Measurements from ENCODE around the gene GYPA. TPM values are rescaled to one million over a fixed set of nuclear protein-coding genes. Genes with fewer than 3 reads are reported as not detected.

The GYPA gene
- total and polyA plus RNA-seq, 10 of the 15 experiments (the other 5 are each of a cell fraction or from before 2014, with no cell fraction given), result not detected

- TF ChIP-seq STAT3 (IDR thresholded peaks at IDR 0.05; ENCODE audit: low read depth, low read length) (no peak), JUNB (IDR thresholded peaks at IDR 0.05) (peak; percentile 86), RUNX3 (IDR thresholded peaks at IDR 0.05; ENCODE audit: low read length) (no peak), ZBTB40 (IDR thresholded peaks at IDR 0.05; ENCODE audit: borderline replicate concordance) (no peak), MEF2A (IDR thresholded peaks at IDR 0.05; ENCODE audit: insufficient read depth, low read depth, low read length) (no peak), BCLAF1 (IDR thresholded peaks at IDR 0.05) (no peak), RELB (IDR thresholded peaks at IDR 0.05; ENCODE audit: low read depth) (no peak), KAT2A (conservative IDR thresholded peaks at IDR 0.05; ENCODE audit: control insufficient read depth, low read depth, low read length) (no peak), IRF4 (IDR thresholded peaks at IDR 0.05; ENCODE audit: low read depth, low read length) (peak; percentile 77; the same call in 1 of the 2 replicates), SUZ12 (IDR thresholded peaks at IDR 0.05; ENCODE audit: unreplicated experiment) (no peak), RAD21 (IDR thresholded peaks at IDR 0.05; ENCODE audit: insufficient read depth, low read depth, low read length) (peak; percentile 83), SMC3 (IDR thresholded peaks at IDR 0.05; ENCODE audit: borderline replicate concordance, low read length) (peak; percentile 64; the same call in 1 of the 2 replicates), SUPT20H (IDR thresholded peaks at IDR 0.05; ENCODE audit: borderline replicate concordance, control insufficient read depth, low read depth, low read length) (no peak), TCF12 (IDR thresholded peaks at IDR 0.05; ENCODE audit: low read depth, low read length) (no peak), REST (IDR thresholded peaks at IDR 0.05; ENCODE audit: low read depth, low read length) (no peak), FOXK2 (IDR thresholded peaks at IDR 0.05) (no peak), NFYB (IDR thresholded peaks at IDR 0.05; ENCODE audit: insufficient read depth, low read depth, low read length) (no peak), CEBPB (IDR thresholded peaks at IDR 0.05; ENCODE audit: borderline replicate concordance in 1 of 2, low read depth in 2 of 2, low read length in 2 of 2) (no peak)
Measured at GRCh38 chr4:144174401-144175067, 34.0 kb upstream of the GYPA start (continued).
